GM12891 (cell line): ENCODE measurements around the gene KDM5A.
A peak's percentile ranks its signal among the peaks of the same experiment; 100 is the strongest.

ENCODE experiments used
- PAX5 ChIP-seq: IDR thresholded peaks from 2 replicates; pipeline ENCODE4 v1.6.1; 2011; ENCODE audit warnings: low read length, moderate library complexity, mild to moderate bottlenecking; ENCODE audit not compliant: insufficient read depth, severe bottlenecking
- POLR2A ChIP-seq: IDR thresholded peaks from 2 replicates; pipeline ENCODE4 v1.6.1; 2011; ENCODE audit warnings: low read depth, low read length, control low read depth
- POLR2AphosphoS5 ChIP-seq: IDR thresholded peaks from 2 replicates; pipeline ENCODE4 v1.6.1; 2011; ENCODE audit warnings: low read depth, low read length, control low read depth
- POU2F2 ChIP-seq: IDR thresholded peaks from 2 replicates; pipeline ENCODE4 v1.6.1; 2011; ENCODE audit warnings: low read depth, mild to moderate bottlenecking, control low read depth, low read length, moderate library complexity
- SPI1 ChIP-seq: IDR thresholded peaks from 2 replicates; pipeline ENCODE4 v1.6.1; 2011; ENCODE audit warnings: low read depth, low read length, control low read depth
- TAF1 ChIP-seq: IDR thresholded peaks from 2 replicates; pipeline ENCODE4 v1.6.1; 2011; ENCODE audit warnings: low read depth, low read length, control low read depth

DNA sequence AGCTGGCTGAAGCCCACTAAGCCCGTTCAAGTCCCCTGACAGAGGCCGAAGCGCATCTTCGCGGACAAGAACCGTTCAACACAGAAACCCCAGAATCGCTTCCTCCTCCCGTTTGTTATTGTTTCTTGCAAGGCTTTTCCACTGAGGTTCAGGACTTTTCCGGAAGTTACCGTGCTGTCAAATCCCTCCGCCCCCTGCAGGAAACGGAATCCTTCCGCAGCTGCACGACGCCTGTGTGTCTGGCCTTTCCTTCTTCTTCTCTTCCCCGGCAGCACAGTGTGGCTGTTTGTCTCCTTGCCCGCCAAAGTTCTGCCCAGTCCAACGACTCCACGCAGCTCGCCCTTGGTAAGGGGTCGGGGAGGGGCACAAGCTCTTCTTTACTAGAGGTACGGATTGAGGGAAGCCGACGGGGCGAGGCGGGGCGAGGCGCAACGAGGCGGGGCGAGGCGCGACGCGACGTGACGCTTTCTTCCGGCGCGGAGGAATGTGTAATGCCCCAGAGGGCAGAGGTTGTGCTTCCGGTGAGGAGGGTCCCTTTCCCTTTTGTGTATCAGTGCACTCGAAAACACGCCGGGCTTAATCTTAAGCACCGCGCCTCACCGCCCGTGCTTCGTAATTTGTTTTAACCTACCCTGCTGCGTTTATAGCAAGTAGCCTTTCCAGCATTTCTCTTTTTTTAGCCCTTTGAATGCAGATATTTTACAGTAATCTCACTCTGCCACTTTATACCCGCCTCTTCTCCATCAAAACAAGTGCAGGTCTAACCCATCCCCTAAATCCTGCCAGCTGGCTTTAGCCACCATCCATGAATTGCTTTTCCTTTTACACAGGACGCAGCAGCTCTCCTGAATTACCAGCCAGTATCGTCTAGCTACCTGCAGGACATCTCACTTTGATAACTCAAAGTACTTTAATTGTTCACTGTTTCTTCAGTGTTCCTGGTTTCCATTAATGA, at the start of gene KDM5A:
- TF ChIP-seq POLR2A = peak; percentile 94
- TF ChIP-seq TAF1 = peak; percentile 95
- peak; percentile 83 for TF ChIP-seq POLR2AphosphoS5
- no peak for TF ChIP-seq SPI1
- TF ChIP-seq POU2F2 = peak; percentile 85; the same call in 1 of the 2 replicates
- TF ChIP-seq PAX5 = no peak
